Caco-2 (cell line): ENCODE data around the gene SLC30A1. TPM values are rescaled to one million over a fixed set of nuclear protein-coding genes. Genes with fewer than 3 reads are reported as not detected.

Source experiments
- BruUV-seq: library from RNA; stranded (reverse); fragments of 400-500 nt; replicated peaks from 2 replicates; lab custom pipeline; 2021; lab: Mats Ljungman, UMichigan
- CTCF ChIA-PET: fragments of 300-600 bp; sonication (Branson Sonifier 250); formaldehyde crosslinking; loops from one replicate; lab custom pipeline; 2022; ENCODE audit warnings: antibody characterized with exemption; lab: Charles Lee
- POLR2A ChIA-PET: fragments of 300-600 bp; sonication (Branson Sonifier 250); formaldehyde crosslinking; loops from one replicate; lab custom pipeline; 2022; ENCODE audit warnings: antibody characterized with exemption; lab: Charles Lee
- DNase-seq, 2 experiments: peaks; one replicate each; pipeline versions ENCODE4 v3.0.0 to v3.0.0-alpha.2; 2020 to 2022
- H3K27me3 ChIP-seq: replicated peaks from 2 replicates; pipeline ENCODE4 v1.6.0; 2011; ENCODE audit warnings: low read length; ENCODE audit not compliant: control insufficient read depth, insufficient read depth
- H3K36me3 ChIP-seq: 2 replicates; pipeline ENCODE4 v1.5.1; 2011; ENCODE audit warnings: low read length; ENCODE audit not compliant: control insufficient read depth, insufficient read depth
- H3K4me1 ChIP-seq: fragments of 250-450 bp; sonication (Bioruptor Pico); 2 replicates; pipeline ENCODE4 v1.5.1; 2020; ENCODE audit warnings: mild to moderate bottlenecking
- H3K4me3 ChIP-seq: 2 replicates; pipeline ENCODE4 v1.5.1; 2011; ENCODE audit warnings: low read depth, mild to moderate bottlenecking, control low read depth, low read length
- H3K9me3 ChIP-seq: fragments of 250-450 bp; sonication (Bioruptor Pico); 2 replicates; pipeline ENCODE4 v1.5.1; 2020; ENCODE audit warnings: mild to moderate bottlenecking, moderate library complexity
- H3K27ac Mint-ChIP-seq: one replicate; pipeline ENCODE4 v1.8.0; 2022; ENCODE audit warnings: mixed read lengths; ENCODE audit not compliant: unreplicated experiment
- H3K27me3 Mint-ChIP-seq: one replicate; pipeline ENCODE4 v1.8.0; 2022; ENCODE audit warnings: mixed read lengths; ENCODE audit not compliant: insufficient read depth, unreplicated experiment
- H3K36me3 Mint-ChIP-seq: one replicate; pipeline ENCODE4 v1.8.0; 2022; ENCODE audit warnings: mild to moderate bottlenecking, mixed read lengths; ENCODE audit not compliant: insufficient read depth, unreplicated experiment
- H3K4me1 Mint-ChIP-seq: one replicate; pipeline ENCODE4 v1.8.0; 2022; ENCODE audit warnings: low read depth, mixed read lengths; ENCODE audit not compliant: unreplicated experiment
- H3K4me3 Mint-ChIP-seq: one replicate; pipeline ENCODE4 v1.8.0; 2022; ENCODE audit warnings: mild to moderate bottlenecking, moderate library complexity, mixed read lengths; ENCODE audit not compliant: unreplicated experiment
- H3K9me3 Mint-ChIP-seq: one replicate; pipeline ENCODE4 v1.8.0; 2022; ENCODE audit warnings: mixed read lengths; ENCODE audit not compliant: unreplicated experiment
- intact Hi-C: fragments of 100-400 bp; cut with micrococcal nuclease; formaldehyde crosslinking; loops from one replicate; pipeline ENCODE4 v1.10.0; 2022; ENCODE audit not compliant: unreplicated experiment
- total RNA-seq: library from RNA; stranded (reverse); gene quantifications from 2 replicates; pipeline ENCODE4 v1.2.3, GENCODE V29; 2022
- TF ChIP-seq, protein P1 (sequence below), 2 experiments: fragments of 200-600 bp in 1 of 2; IDR thresholded peaks; 1 replicate in 1 of 2; 2 replicates in 1 of 2; pipeline versions ENCODE4 v1.5.1 to v1.8.0; 2011 to 2022; ENCODE audit warnings: antibody characterized with exemption in 1 of 2, control low read depth in 1 of 2, inconsistent platforms in 1 of 2, low read depth in 1 of 2, low read length in 1 of 2, mild to moderate bottlenecking in 1 of 2, moderate library complexity in 1 of 2; ENCODE audit not compliant: insufficient read depth in 1 of 2, severe bottlenecking in 1 of 2, unreplicated experiment in 1 of 2

SLC30A1 gene
- total RNA-seq, 1 experiment from 2014 or later, result 26.6 TPM

GRCh38 chr1:211623515-211623914 lies 44.6 kb upstream of the SLC30A1 start:
- Mint-ChIP-seq H3K4me3 (no peak overlapping the region), H3K27me3 (no peaks in the 10 kb centered on the region), H3K4me1 (peaks cover 9% of the 10 kb centered on the region), H3K36me3 (no peaks in the 10 kb centered on the region), H3K9me3 (no peaks in the 10 kb centered on the region), H3K27ac (no peak overlapping the region)
- intact Hi-C loops, result no loop called here
- Histone ChIP-seq H3K4me1 (peaks cover 8% of the 10 kb centered on the region; the same call in 1 of the 2 replicates), H3K4me3 (no peak overlapping the region), H3K9me3 (no peaks in the 10 kb centered on the region), H3K27me3 (no peaks in the 10 kb centered on the region), H3K36me3 (no peaks in the 10 kb centered on the region)
- DNase-seq, result no peak
- TF ChIP-seq, protein P1, sequence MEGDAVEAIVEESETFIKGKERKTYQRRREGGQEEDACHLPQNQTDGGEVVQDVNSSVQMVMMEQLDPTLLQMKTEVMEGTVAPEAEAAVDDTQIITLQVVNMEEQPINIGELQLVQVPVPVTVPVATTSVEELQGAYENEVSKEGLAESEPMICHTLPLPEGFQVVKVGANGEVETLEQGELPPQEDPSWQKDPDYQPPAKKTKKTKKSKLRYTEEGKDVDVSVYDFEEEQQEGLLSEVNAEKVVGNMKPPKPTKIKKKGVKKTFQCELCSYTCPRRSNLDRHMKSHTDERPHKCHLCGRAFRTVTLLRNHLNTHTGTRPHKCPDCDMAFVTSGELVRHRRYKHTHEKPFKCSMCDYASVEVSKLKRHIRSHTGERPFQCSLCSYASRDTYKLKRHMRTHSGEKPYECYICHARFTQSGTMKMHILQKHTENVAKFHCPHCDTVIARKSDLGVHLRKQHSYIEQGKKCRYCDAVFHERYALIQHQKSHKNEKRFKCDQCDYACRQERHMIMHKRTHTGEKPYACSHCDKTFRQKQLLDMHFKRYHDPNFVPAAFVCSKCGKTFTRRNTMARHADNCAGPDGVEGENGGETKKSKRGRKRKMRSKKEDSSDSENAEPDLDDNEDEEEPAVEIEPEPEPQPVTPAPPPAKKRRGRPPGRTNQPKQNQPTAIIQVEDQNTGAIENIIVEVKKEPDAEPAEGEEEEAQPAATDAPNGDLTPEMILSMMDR (IDR thresholded peaks at IDR 0.05; ENCODE audit: insufficient read depth in 1 of 2, low read depth in 1 of 2, low read length in 1 of 2, severe bottlenecking in 1 of 2, unreplicated experiment in 1 of 2), result no peak
- CTCF ChIA-PET, result no interaction called here
- POLR2A ChIA-PET, result no interaction called here
- BruUV-seq, result no TSS peak

GRCh38 chr1:211621447-211622198 lies 42.7 kb upstream of the SLC30A1 start:
- H3K36me3 Mint-ChIP-seq, result no peaks in the 10 kb centered on the region

DNA sequence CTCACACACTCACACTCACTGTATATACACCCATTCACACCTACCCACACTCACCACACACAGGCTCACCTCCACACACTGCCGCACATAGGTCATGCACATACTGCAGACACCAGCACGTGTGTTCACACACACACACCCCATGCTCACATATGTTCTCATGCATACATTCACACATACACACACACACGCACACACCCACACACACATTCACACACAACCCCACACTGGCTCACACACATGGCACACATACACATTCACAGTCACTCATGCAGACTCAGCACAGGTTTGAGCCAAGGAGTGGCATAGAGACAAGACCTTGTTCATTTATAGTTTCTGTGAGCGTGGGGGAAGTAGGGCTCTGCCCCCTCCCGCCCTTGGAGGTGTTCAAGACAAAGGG lies 41.1 kb upstream of the SLC30A1 start:
- H3K4me1 ChIP-seq, result peaks cover 8% of the 10 kb centered on the region; the same call in 1 of the 2 replicates
- H3K9me3 Mint-ChIP-seq, result no peaks in the 10 kb centered on the region
- H3K27ac Mint-ChIP-seq, result no peak overlapping the region
- H3K4me3 Mint-ChIP-seq, result no peak overlapping the region
- no peak for DNase-seq
- intact Hi-C loops, result no loop called here
- H3K36me3 ChIP-seq, result no peaks in the 10 kb centered on the region
- TF ChIP-seq, protein P1 (IDR thresholded peaks at IDR 0.05; ENCODE audit: insufficient read depth in 1 of 2, low read depth in 1 of 2, low read length in 1 of 2, severe bottlenecking in 1 of 2, unreplicated experiment in 1 of 2), result no peak
- ChIA-PET POLR2A (no interaction called here), CTCF (no interaction called here)
- BruUV-seq, result no TSS peak
- H3K27me3 ChIP-seq, result no peaks in the 10 kb centered on the region
- no peaks in the 10 kb centered on the region for H3K36me3 Mint-ChIP-seq
- no peaks in the 10 kb centered on the region for H3K9me3 ChIP-seq
- H3K4me1 Mint-ChIP-seq, result peaks cover 9% of the 10 kb centered on the region
- H3K27me3 Mint-ChIP-seq, result no peaks in the 10 kb centered on the region
- H3K4me3 ChIP-seq, result no peak overlapping the region

More at GRCh38 chr1:211621447-211622198, 42.7 kb upstream of the SLC30A1 start:
- H3K9me3 Mint-ChIP-seq, result no peaks in the 10 kb centered on the region
- Histone ChIP-seq H3K4me3 (no peak overlapping the region), H3K9me3 (no peaks in the 10 kb centered on the region), H3K4me1 (peaks cover 8% of the 10 kb centered on the region; the same call in 1 of the 2 replicates), H3K27me3 (no peaks in the 10 kb centered on the region), H3K36me3 (no peaks in the 10 kb centered on the region)
- no peaks in the 10 kb centered on the region for H3K27me3 Mint-ChIP-seq
- H3K4me1 Mint-ChIP-seq, result peaks cover 9% of the 10 kb centered on the region
- H3K27ac Mint-ChIP-seq, result no peak overlapping the region
- no peak for DNase-seq
- POLR2A ChIA-PET, result no interaction called here
- CTCF ChIA-PET, result no interaction called here
- TF ChIP-seq, protein P1 (IDR thresholded peaks at IDR 0.05; ENCODE audit: insufficient read depth in 1 of 2, low read depth in 1 of 2, low read length in 1 of 2, severe bottlenecking in 1 of 2, unreplicated experiment in 1 of 2), result no peak
- intact Hi-C loops, result no loop called here
- BruUV-seq, result no TSS peak
- no peak overlapping the region for H3K4me3 Mint-ChIP-seq
